ENCODE results near the gene EPB41L1.

EPB41L1 gene

GRCh38 chr20:36237477-36237876, 82.9 kb downstream of the EPB41L1 start:
- H3K27me3 ChIP-seq (replicated peaks; ENCODE audit: control insufficient read depth, insufficient read depth, low read length) = no peaks in the 10 kb centered on the region
- no peak for DNase-seq (ENCODE audit: extremely low read depth, insufficient read length)
- no peak for TF ChIP-seq CTCF (IDR thresholded peaks at IDR 0.05; ENCODE audit: insufficient read depth, low read length, poor library complexity, severe bottlenecking)
- peaks cover 9% of the 10 kb centered on the region for H3K36me3 ChIP-seq (ENCODE audit: control insufficient read depth, insufficient read depth, low read length)
- peak overlapping the region; percentile 76 for H3K4me3 ChIP-seq (replicated peaks; ENCODE audit: low read depth, low read length)

GRCh38 chr20:36238153-36238552, 83.6 kb downstream of the EPB41L1 start:
- no peak for DNase-seq (ENCODE audit: extremely low read depth, insufficient read length)
- TF ChIP-seq CTCF (IDR thresholded peaks at IDR 0.05; ENCODE audit: insufficient read depth, low read length, poor library complexity, severe bottlenecking) = no peak
- no peak overlapping the region for H3K4me3 ChIP-seq (replicated peaks; ENCODE audit: low read depth, low read length)
- no peaks in the 10 kb centered on the region for H3K27me3 ChIP-seq (replicated peaks; ENCODE audit: control insufficient read depth, insufficient read depth, low read length)
- peaks cover 11% of the 10 kb centered on the region for H3K36me3 ChIP-seq (ENCODE audit: control insufficient read depth, insufficient read depth, low read length)

GRCh38 chr20:36238760-36239159, 84.2 kb downstream of the EPB41L1 start:
- Histone ChIP-seq H3K36me3 (ENCODE audit: control insufficient read depth, insufficient read depth, low read length) (peaks cover 12% of the 10 kb centered on the region), H3K4me3 (replicated peaks; ENCODE audit: low read depth, low read length) (no peak overlapping the region), H3K27me3 (replicated peaks; ENCODE audit: control insufficient read depth, insufficient read depth, low read length) (no peaks in the 10 kb centered on the region)
- no peak for DNase-seq (ENCODE audit: extremely low read depth, insufficient read length)
- no peak for TF ChIP-seq CTCF (IDR thresholded peaks at IDR 0.05; ENCODE audit: insufficient read depth, low read length, poor library complexity, severe bottlenecking)

GRCh38 chr20:36240076-36240475, 85.5 kb downstream of the EPB41L1 start:
- Histone ChIP-seq H3K27me3 (replicated peaks; ENCODE audit: control insufficient read depth, insufficient read depth, low read length) (no peaks in the 10 kb centered on the region), H3K36me3 (ENCODE audit: control insufficient read depth, insufficient read depth, low read length) (peaks cover 20% of the 10 kb centered on the region), H3K4me3 (replicated peaks; ENCODE audit: low read depth, low read length) (no peak overlapping the region)
- no peak for DNase-seq (ENCODE audit: extremely low read depth, insufficient read length)
- TF ChIP-seq CTCF (IDR thresholded peaks at IDR 0.05; ENCODE audit: insufficient read depth, low read length, poor library complexity, severe bottlenecking) = no peak

GRCh38 chr20:36241678-36242077, 87.1 kb downstream of the EPB41L1 start:
- H3K4me3 ChIP-seq (replicated peaks; ENCODE audit: low read depth, low read length) = no peak overlapping the region
- TF ChIP-seq CTCF (IDR thresholded peaks at IDR 0.05; ENCODE audit: insufficient read depth, low read length, poor library complexity, severe bottlenecking) = no peak
- no peak for DNase-seq (ENCODE audit: extremely low read depth, insufficient read length)
- H3K27me3 ChIP-seq (replicated peaks; ENCODE audit: control insufficient read depth, insufficient read depth, low read length) = no peaks in the 10 kb centered on the region
- H3K36me3 ChIP-seq (ENCODE audit: control insufficient read depth, insufficient read depth, low read length) = peaks cover 26% of the 10 kb centered on the region

GRCh38 chr20:36243726-36244125, 89.2 kb downstream of the EPB41L1 start:
- DNase-seq (ENCODE audit: extremely low read depth, insufficient read length) = no peak
- no peaks in the 10 kb centered on the region for H3K27me3 ChIP-seq (replicated peaks; ENCODE audit: control insufficient read depth, insufficient read depth, low read length)
- peaks cover 28% of the 10 kb centered on the region for H3K36me3 ChIP-seq (ENCODE audit: control insufficient read depth, insufficient read depth, low read length)
- H3K4me3 ChIP-seq (replicated peaks; ENCODE audit: low read depth, low read length) = no peak overlapping the region
- TF ChIP-seq CTCF (IDR thresholded peaks at IDR 0.05; ENCODE audit: insufficient read depth, low read length, poor library complexity, severe bottlenecking) = no peak

Data from GM06990 (cell line).